CD4-positive, alpha-beta T cell (primary cell): ENCODE measurements around the gene ELK4. TPM values are rescaled to one million over a fixed set of nuclear protein-coding genes. Genes with fewer than 3 reads are reported as not detected.
A peak's percentile ranks its signal among the peaks of the same experiment; 100 is the strongest.

Experiments
- ATAC-seq: fragments of 200-7000 bp; cut with Tn5 transposase; one replicate; pipeline ENCODE4 v1.10.0; 2022; ENCODE audit warnings: mild to moderate bottlenecking; ENCODE audit not compliant: poor library complexity
- CTCF ChIA-PET: fragments of 350-600 bp; sonication (Branson Sonifier 250); formaldehyde crosslinking; loops from one replicate; lab custom pipeline; 2021; ENCODE audit warnings: antibody characterized with exemption, inconsistent platforms; lab: Charles Lee
- POLR2A ChIA-PET: fragments of 350-600 bp; sonication (Branson Sonifier 250); formaldehyde crosslinking; loops from one replicate; lab custom pipeline; 2021; ENCODE audit warnings: antibody characterized with exemption, inconsistent platforms; lab: Charles Lee
- DNase-seq, 14 experiments: peaks; one replicate each; pipeline ENCODE4 v3.0.0-alpha.2; 2013 to 2020; ENCODE audit warnings: mixed read lengths in 2 of 14
- H3K27ac ChIP-seq, 2 donors: one replicate each; pipeline versions ENCODE4 v1.5.1 to v1.7.0; 2013; ENCODE audit warnings: low read length in 2 of 2, low read depth in 1 of 2, mild to moderate bottlenecking in 1 of 2
- H3K27me3 ChIP-seq, 2 experiments: 1 replicate in 1 of 2; 2 replicates in 1 of 2; pipeline versions ENCODE4 v1.6.1 to v1.7.0; 2013; ENCODE audit warnings: low read length in 2 of 2, control low read depth in 1 of 2, mild to moderate bottlenecking in 1 of 2, moderate library complexity in 1 of 2; ENCODE audit not compliant: insufficient read depth in 2 of 2, control insufficient read depth in 1 of 2
- H3K36me3 ChIP-seq: one replicate; pipeline ENCODE4 v1.6.1; 2013; ENCODE audit warnings: low read length, control low read depth; ENCODE audit not compliant: insufficient read depth
- H3K4me1 ChIP-seq: one replicate; pipeline ENCODE4 v1.6.1; 2013; ENCODE audit warnings: low read length, control low read depth; ENCODE audit not compliant: insufficient read depth
- H3K4me3 ChIP-seq: one replicate; pipeline ENCODE4 v1.5.1; 2013; ENCODE audit warnings: mild to moderate bottlenecking, low read length, moderate library complexity
- H3K9me3 ChIP-seq, 2 experiments: 1 replicate in 1 of 2; 2 replicates in 1 of 2; pipeline versions ENCODE4 v1.6.1 to v1.7.0; 2013; ENCODE audit warnings: low read length in 2 of 2, mild to moderate bottlenecking in 2 of 2, control low read depth in 1 of 2, moderate library complexity in 1 of 2; ENCODE audit not compliant: control insufficient read depth in 1 of 2, insufficient read depth in 1 of 2
- H3K27ac Mint-ChIP-seq: one replicate; pipeline ENCODE4 v1.8.0; 2020; ENCODE audit warnings: mixed read lengths
- H3K27me3 Mint-ChIP-seq: one replicate; pipeline ENCODE4 v1.8.0; 2021; ENCODE audit warnings: mixed read lengths
- H3K36me3 Mint-ChIP-seq: one replicate; pipeline ENCODE4 v1.8.0; 2021; ENCODE audit warnings: low read depth, mixed read lengths
- H3K4me1 Mint-ChIP-seq: one replicate; pipeline ENCODE4 v1.8.0; 2021; ENCODE audit warnings: low read depth, mixed read lengths
- H3K4me3 Mint-ChIP-seq: one replicate; pipeline ENCODE4 v1.8.0; 2020; ENCODE audit warnings: mild to moderate bottlenecking, mixed read lengths
- H3K9me3 Mint-ChIP-seq: one replicate; pipeline ENCODE4 v1.8.0; 2020; ENCODE audit warnings: mixed read lengths
- intact Hi-C, 2 experiments: fragments of 100-400 bp; cut with DNase I in 1 of 2; cut with micrococcal nuclease in 1 of 2; formaldehyde crosslinking; loops; one replicate each; pipeline versions ENCODE4 v1.15.1 to v1.9.0; 2023 to 2025; cut with DNase I, micrococcal nuclease
- total RNA-seq, 174 experiments: library from RNA in 2 of 174; stranded (reverse) in 2 of 174; gene quantifications; one replicate each; pipeline ENCODE4 v1.2.3 and lab custom pipeline; 2021 to 2026
- TF ChIP-seq, protein P1 (sequence below): fragments of 200-600 bp; IDR thresholded peaks from one replicate; pipeline ENCODE4 v1.8.0; 2022; ENCODE audit warnings: antibody characterized with exemption, mild to moderate bottlenecking

ELK4 gene
- total RNA-seq, 2 experiments from 2014 or later, result 145 to 154 TPM

DNA sequence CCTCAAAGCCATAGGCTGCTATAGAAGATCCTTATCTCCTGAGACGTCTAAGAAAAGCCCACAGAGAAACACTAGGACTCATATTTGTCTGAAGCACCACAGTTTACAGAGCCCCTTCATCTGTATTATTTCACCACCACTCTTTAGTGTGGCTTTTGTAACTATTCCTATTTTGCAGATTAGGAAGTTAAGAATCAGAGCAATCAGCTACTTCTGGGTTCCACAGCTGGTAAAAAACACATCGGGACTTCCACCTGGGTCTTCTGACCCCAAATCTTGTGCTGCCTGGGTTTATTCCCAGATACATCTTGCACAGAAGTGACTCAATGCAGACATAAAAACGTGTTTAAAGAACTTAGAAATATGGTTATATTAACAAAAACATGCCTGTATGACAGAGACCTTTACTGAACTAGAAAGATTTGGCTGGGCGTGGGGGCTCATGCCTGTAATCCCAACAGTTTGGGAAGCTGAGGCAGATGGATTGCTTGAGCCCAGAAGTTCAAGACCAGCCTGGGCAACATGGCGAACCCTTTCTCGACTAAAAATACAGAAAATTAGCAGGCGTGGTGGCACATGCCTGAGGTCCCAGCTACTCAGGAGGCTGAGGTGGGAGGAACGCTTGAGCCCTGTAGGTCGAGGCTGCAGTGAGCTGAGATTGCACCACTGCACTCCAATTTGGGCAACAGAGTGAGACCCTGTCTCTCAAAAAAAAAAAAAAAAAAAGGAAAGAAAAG, 40.9 kb downstream of the ELK4 start:
- ChIA-PET CTCF (interaction anchor here (0.6 to 8.8 kb wide), 28 partner anchors 10 to 879 kb away, joined by 3 to 194 read pairs (median 6); partner anchors contain the start of genes ELK4, IKBKE, RAB29 and SLC45A3), POLR2A (interaction anchor here (0.7 to 8.5 kb wide), 16 partner anchors 16 to 306 kb away, joined by 3 to 360 read pairs (median 5); partner anchors contain the start of genes ELK4, NUCKS1, PM20D1 and RAB29)
- Histone ChIP-seq H3K36me3 (no peaks in the 10 kb centered on the region), H3K4me3 (no peak overlapping the region), H3K9me3 (no peaks in the 10 kb centered on the region), H3K27me3 (no peaks in the 10 kb centered on the region), H3K27ac (no peak overlapping the region), H3K4me1 (peaks cover 31% of the 10 kb centered on the region)
- Mint-ChIP-seq H3K9me3 (no peaks in the 10 kb centered on the region), H3K36me3 (peaks cover 14% of the 10 kb centered on the region), H3K27ac (peak overlapping the region; percentile 99), H3K4me3 (peak overlapping the region; percentile 16), H3K27me3 (no peaks in the 10 kb centered on the region), H3K4me1 (peaks cover 47% of the 10 kb centered on the region)
- DNase-seq (peak in 1 of 14 experiments; percentile 25), ATAC-seq (no peak)
- intact Hi-C loops, result loop anchor here (1.0 to 10.0 kb wide), 7 partner anchors 41 to 384 kb away; partner anchors contain the start of gene ELK4 (in 1 of the 2)
- TF ChIP-seq, protein P1, sequence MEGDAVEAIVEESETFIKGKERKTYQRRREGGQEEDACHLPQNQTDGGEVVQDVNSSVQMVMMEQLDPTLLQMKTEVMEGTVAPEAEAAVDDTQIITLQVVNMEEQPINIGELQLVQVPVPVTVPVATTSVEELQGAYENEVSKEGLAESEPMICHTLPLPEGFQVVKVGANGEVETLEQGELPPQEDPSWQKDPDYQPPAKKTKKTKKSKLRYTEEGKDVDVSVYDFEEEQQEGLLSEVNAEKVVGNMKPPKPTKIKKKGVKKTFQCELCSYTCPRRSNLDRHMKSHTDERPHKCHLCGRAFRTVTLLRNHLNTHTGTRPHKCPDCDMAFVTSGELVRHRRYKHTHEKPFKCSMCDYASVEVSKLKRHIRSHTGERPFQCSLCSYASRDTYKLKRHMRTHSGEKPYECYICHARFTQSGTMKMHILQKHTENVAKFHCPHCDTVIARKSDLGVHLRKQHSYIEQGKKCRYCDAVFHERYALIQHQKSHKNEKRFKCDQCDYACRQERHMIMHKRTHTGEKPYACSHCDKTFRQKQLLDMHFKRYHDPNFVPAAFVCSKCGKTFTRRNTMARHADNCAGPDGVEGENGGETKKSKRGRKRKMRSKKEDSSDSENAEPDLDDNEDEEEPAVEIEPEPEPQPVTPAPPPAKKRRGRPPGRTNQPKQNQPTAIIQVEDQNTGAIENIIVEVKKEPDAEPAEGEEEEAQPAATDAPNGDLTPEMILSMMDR, result no peak

DNA sequence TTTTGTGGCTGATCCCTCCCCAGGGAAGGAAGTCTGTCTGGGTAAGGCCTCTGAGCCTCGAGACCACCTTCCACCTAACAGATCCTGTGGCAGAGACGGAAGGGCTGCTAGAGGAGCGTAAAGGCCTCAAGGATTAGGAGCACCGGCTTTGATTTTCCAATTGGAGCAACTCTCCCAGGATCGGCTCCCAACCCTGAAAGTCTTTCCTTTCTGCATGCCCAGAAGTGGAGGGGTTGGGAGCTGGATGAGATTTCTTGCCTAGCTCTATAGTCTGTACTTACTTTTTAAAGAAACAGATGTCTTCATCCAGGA, 41.4 kb downstream of the ELK4 start:
- peaks cover 43% of the 10 kb centered on the region for H3K4me1 Mint-ChIP-seq
- Histone ChIP-seq H3K27me3 (no peaks in the 10 kb centered on the region), H3K4me1 (peaks cover 31% of the 10 kb centered on the region), H3K9me3 (no peaks in the 10 kb centered on the region), H3K36me3 (no peaks in the 10 kb centered on the region), H3K4me3 (no peak overlapping the region), H3K27ac (no peak overlapping the region)
- DNase-seq, result peak in 1 of 14 experiments; percentile 25
- CTCF ChIA-PET, result interaction anchor here (2.1 to 8.8 kb wide), 5 partner anchors 10 to 121 kb away, joined by 11 to 194 read pairs (median 19); partner anchors contain the start of gene ELK4
- peak overlapping the region; percentile 99 for H3K27ac Mint-ChIP-seq
- TF ChIP-seq, protein P1, result no peak
- H3K9me3 Mint-ChIP-seq, result no peaks in the 10 kb centered on the region
- H3K27me3 Mint-ChIP-seq, result no peaks in the 10 kb centered on the region
- ATAC-seq, result no peak
- peak overlapping the region; percentile 30 for H3K4me3 Mint-ChIP-seq
- POLR2A ChIA-PET, result interaction anchor here (0.8 to 8.5 kb wide), 4 partner anchors 17 to 90 kb away, joined by 3 to 360 read pairs (median 38); partner anchors contain the start of gene ELK4
- peaks cover 14% of the 10 kb centered on the region for H3K36me3 Mint-ChIP-seq
- intact Hi-C loops, result loop anchor here (2.0 to 10.0 kb wide), 6 partner anchors 60 to 384 kb away; no protein-coding TSS in a partner anchor

DNA sequence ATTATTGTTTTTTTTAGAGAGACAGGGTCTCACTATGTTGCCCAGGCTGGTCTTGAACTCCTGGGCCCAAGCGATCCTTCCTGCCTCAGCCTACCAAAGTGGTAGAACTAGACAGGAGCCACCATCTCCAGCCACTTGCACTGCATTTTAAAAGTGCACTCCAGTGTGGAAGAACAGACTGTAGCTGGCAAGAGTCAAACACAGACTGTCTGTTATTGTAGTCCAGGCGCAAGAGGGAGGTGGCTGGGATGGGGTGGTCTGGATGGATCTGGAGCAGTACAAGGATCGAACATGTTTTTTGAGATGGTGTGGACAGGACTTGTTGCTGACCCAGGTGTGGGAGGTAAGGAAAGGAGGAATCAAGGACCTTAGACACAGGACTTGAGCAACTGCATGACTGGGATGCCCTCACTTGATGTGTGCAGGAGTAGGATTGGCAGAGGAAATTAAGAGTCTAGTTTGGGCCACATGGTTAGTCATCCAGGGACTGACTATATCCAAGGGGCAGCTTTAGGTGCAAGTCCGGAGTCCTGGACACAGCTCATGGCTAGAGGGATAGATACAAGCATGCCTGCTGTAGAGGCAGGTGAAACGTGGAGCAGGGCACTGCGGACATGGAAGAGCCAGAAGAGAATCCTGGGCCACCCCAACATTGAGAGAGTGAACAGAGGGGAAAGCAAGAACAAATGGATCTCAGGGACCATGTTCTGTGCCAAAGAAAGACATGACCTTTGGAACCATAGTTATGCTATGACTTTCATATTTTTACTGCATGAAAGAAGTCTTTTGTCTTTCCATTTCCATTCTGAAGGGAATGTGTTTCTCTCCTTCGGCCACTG, 42.0 kb downstream of the ELK4 start:
- no peaks in the 10 kb centered on the region for H3K9me3 ChIP-seq
- H3K27ac ChIP-seq, result no peak overlapping the region
- Mint-ChIP-seq H3K9me3 (no peaks in the 10 kb centered on the region), H3K36me3 (peaks cover 9% of the 10 kb centered on the region), H3K4me3 (peak overlapping the region; percentile 43), H3K27ac (peak overlapping the region; percentile 99), H3K4me1 (peaks cover 38% of the 10 kb centered on the region), H3K27me3 (no peaks in the 10 kb centered on the region)
- H3K27me3 ChIP-seq, result no peaks in the 10 kb centered on the region
- CTCF ChIA-PET, result interaction anchor here (6.3 to 8.8 kb wide), 2 partner anchors 41 to 67 kb away, joined by 175 to 194 read pairs; partner anchors contain the start of gene ELK4
- H3K4me3 ChIP-seq, result no peak overlapping the region
- intact Hi-C loops, result loop anchor here (2.0 to 10.0 kb wide), 6 partner anchors 59 to 385 kb away; no protein-coding TSS in a partner anchor
- H3K4me1 ChIP-seq, result peaks cover 31% of the 10 kb centered on the region
- peak in 1 of 14 experiments; percentile 6 for DNase-seq
- H3K36me3 ChIP-seq, result no peaks in the 10 kb centered on the region
- TF ChIP-seq, protein P1, result no peak
- POLR2A ChIA-PET, result interaction anchor here (0.8 to 8.5 kb wide), 3 partner anchors 41 to 91 kb away, joined by 3 to 360 read pairs (median 74); partner anchors contain the start of gene ELK4
- no peak for ATAC-seq
